GM10248 (cell line): ENCODE measurements around the gene ST6GALNAC2.

Experiments used
- CTCF ChIA-PET: fragments of 300-600 bp; sonication (Branson Sonifier 250); formaldehyde crosslinking; extraction: SDS; loops from one replicate; lab custom pipeline; 2021; ENCODE audit warnings: antibody characterized with exemption; lab: Yijun Ruan, JAX
- POLR2A ChIA-PET: fragments of 350-650 bp; sonication (Branson Sonifier 250); formaldehyde crosslinking; extraction: SDS; loops from one replicate; lab custom pipeline; 2020; ENCODE audit warnings: antibody characterized with exemption; lab: Yijun Ruan, JAX
- DNase-seq: peaks from one replicate; pipeline ENCODE4 v3.0.0; 2012; ENCODE audit errors: extremely low spot score
- CTCF ChIP-seq: IDR thresholded peaks from 2 replicates; pipeline ENCODE4 v1.5.1; 2012; ENCODE audit warnings: mild to moderate bottlenecking, low read depth; ENCODE audit errors: extremely low read depth, missing control alignments, control extremely low read depth

Gene ST6GALNAC2

DNA sequence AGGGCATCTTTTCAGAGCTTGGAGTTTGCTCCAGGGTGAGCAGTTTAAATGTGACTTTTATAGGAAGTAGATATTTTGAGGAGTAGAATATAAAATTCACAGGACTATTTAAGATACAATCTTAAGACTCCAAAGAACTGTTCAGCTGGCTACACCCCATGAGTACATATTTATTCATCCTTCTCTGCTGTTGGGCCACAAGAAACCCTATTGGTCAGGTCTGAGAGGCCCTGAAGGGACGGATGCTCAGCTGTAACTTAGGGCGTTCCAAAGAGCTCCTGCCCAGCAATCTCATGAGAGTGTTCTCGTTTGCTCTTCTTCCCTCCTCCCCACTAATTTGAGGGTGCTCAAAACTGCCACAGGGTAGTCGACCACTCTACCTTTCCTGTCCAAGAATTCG lies 7.3 kb downstream of the ST6GALNAC2 start:
- POLR2A ChIA-PET, result no interaction called here
- TF ChIP-seq CTCF, result no peak
- CTCF ChIA-PET, result interaction anchor here (0.9 to 2.1 kb wide), 5 partner anchors 9 to 55 kb away, joined by 3 to 9 read pairs (median 3); a partner anchor contains a TSS
- no peak for DNase-seq

DNA sequence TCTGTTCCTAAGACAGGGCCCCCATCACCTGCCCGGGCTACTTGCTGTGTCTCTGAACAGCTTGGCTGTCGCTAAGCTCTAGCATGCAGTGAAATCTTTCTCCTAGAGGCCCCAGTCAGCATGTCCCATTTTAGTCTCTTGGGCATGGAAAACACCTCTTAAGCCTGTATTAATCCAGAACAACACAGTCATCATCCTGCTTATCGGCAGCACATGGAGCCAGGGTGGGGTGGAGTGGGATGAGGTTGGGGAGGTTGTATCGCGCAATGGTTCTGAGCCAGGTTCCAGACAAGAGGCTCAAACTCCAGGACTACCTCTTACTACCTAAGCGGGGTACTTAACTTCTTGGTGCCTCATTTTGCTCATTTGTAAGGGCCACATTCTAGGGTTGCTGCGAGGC lies 7.8 kb downstream of the ST6GALNAC2 start:
- TF ChIP-seq CTCF, result no peak
- CTCF ChIA-PET, result interaction anchor here (0.8 to 2.3 kb wide), 6 partner anchors 9 to 54 kb away, joined by 3 to 9 read pairs (median 4); a partner anchor contains a TSS
- POLR2A ChIA-PET, result no interaction called here
- DNase-seq, result no peak

GRCh38 chr17:76576189-76576588 lies 9.5 kb downstream of the ST6GALNAC2 start:
- no peak for TF ChIP-seq CTCF
- POLR2A ChIA-PET, result no interaction called here
- CTCF ChIA-PET, result interaction anchor here (0.7 to 2.3 kb wide), 6 partner anchors 10 to 105 kb away, joined by 3 to 9 read pairs (median 4); no protein-coding TSS in a partner anchor
- no peak for DNase-seq

DNA sequence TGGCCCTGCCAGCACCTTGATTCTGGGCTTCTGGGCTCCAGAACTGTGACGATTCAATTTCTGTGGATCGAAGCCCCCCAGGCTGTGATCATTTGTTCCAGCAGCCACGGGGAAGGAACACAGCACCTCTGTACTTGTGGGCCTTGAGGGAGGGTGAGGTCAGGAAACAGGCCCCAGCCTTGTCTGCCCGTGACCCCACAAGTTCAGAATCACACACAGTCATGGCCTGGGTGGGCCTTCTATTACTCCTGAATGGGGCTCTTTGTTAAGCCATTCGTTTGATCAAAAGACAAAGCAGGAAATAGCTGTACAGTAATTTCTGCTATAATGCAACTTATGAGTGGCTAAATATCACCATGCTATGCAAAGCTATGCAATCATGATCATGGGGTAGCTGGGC lies 10.1 kb downstream of the ST6GALNAC2 start:
- ChIA-PET POLR2A (no interaction called here), CTCF (interaction anchor here (0.7 to 2.3 kb wide), 5 partner anchors 10 to 105 kb away, joined by 3 to 9 read pairs (median 5); no protein-coding TSS in a partner anchor)
- TF ChIP-seq CTCF, result no peak
- no peak for DNase-seq

- TF ChIP-seq CTCF, result no peak
- CTCF ChIA-PET, result no interaction called here
- POLR2A ChIA-PET, result no interaction called here
- DNase-seq, result no peak
Observed at GRCh38 chr17:76574166-76574565, 11.5 kb downstream of the ST6GALNAC2 start.

- CTCF ChIA-PET, result interaction anchor here (8.2 kb wide), 1 partner anchor 15 kb away, joined by 60 read pairs; no protein-coding TSS in a partner anchor
Observed at GRCh38 chr17:76573096-76573495, 12.6 kb downstream of the ST6GALNAC2 start.

More at GRCh38 chr17:76573096-76573495, 12.6 kb downstream of the ST6GALNAC2 start:
- no peak for DNase-seq
- POLR2A ChIA-PET, result interaction anchor here (0.5 kb wide), 1 partner anchor 11 kb away, joined by 3 read pairs; no protein-coding TSS in a partner anchor
- no peak for TF ChIP-seq CTCF
